Lower leg skin (tissue), 4 donors: Measurements from ENCODE around the gene IL6. TPM values are rescaled to one million over a fixed set of nuclear protein-coding genes. Genes with fewer than 3 reads are reported as not detected.
A peak's percentile ranks its signal among the peaks of the same experiment; 100 is the strongest.
"Not testable (repeated sequence)": the region's sequence is repeated elsewhere in the genome, so short reads cannot be mapped to it uniquely, and the experiment has no call there.

Experiments used
- DNase-seq, 2 donors: peaks; one replicate each; pipeline ENCODE4 v3.0.0-alpha.2; 2019; ENCODE audit warnings: low spot score in 2 of 2
- H3K4me3 ChIP-seq: fragments of 200-600 bp; sonication (generic); 2 replicates; pipeline ENCODE4 v1.5.1; 2017; ENCODE audit warnings: mild to moderate bottlenecking, low read depth; ENCODE audit not compliant: poor library complexity, severe bottlenecking
- CTCF ChIP-seq, 3 donors: fragments of 450-650 bp; IDR thresholded peaks; one replicate each; pipeline ENCODE4 v1.5.1; 2016; ENCODE audit warnings: antibody characterized with exemption in 3 of 3, mild to moderate bottlenecking in 3 of 3, moderate library complexity in 2 of 3
- POLR2A ChIP-seq, 2 donors: fragments of 450-650 bp; IDR thresholded peaks; one replicate each; pipeline ENCODE4 v1.6.1; 2016 to 2017; ENCODE audit warnings: antibody characterized with exemption in 2 of 2, mild to moderate bottlenecking in 1 of 2, moderate library complexity in 1 of 2
- WGBS, 2 donors: methylation state at CpG; one replicate each; pipeline ENCODE4 v1.1.5; 2018; 5-methylcytosine and 5-hydroxymethylcytosine counted together
- intact Hi-C: fragments of 100-400 bp; cut with DNase I; formaldehyde crosslinking; loops from one replicate; pipeline ENCODE4 v1.15.0; 2023; ENCODE audit warnings: low total_unique reads
- total RNA-seq, 4 donors: library from RNA; depleted of rRNA; stranded (reverse); fragments of >200 nt; gene quantifications; one replicate each; pipeline ENCODE4 v1.1.0, GENCODE V29; 2016

Gene IL6
- 1 to 10 TPM in 2 of 4 donors, not detected in 2; 1.7 to 9.1 TPM for total RNA-seq

- DNase-seq, result peak; percentile 48 to 94
- no peak for TF ChIP-seq CTCF (IDR thresholded peaks at IDR 0.05)
- no peak for TF ChIP-seq POLR2A (IDR thresholded peaks at IDR 0.05)
- no peak within 1 kb of the TSS for H3K4me3 ChIP-seq
- 20 to 24% methylated on average over 28 of the region's 28 CpGs for WGBS, 2 donors
- intact Hi-C loops, result loop anchor here (10.0 kb wide), 1 partner anchor 162 kb away; no protein-coding TSS in a partner anchor
Measured at GRCh38 chr7:22726907-22727713, at the start of gene IL6. TSS of gene IL6 (plus strand) at chr7:22727200. CDS start at chr7:22727263, 63 bp downstream.

GRCh38 chr7:22677263-22677662 is 49.7 kb upstream of the IL6 start:
- DNase-seq, H3K4me3 ChIP-seq, intact Hi-C loops: not testable (repeated sequence)
- 95 to 97% methylated on average over 5 of the region's 5 CpGs for WGBS, 2 donors

- no peak overlapping the region for H3K4me3 ChIP-seq
- WGBS, 2 donors, result 64 to 81% methylated on average over 6 of the region's 6 CpGs
- no peak for DNase-seq
- intact Hi-C loops, result no loop called here
- TF ChIP-seq CTCF (IDR thresholded peaks at IDR 0.05) (no peak), POLR2A (IDR thresholded peaks at IDR 0.05) (no peak)
Measured at GRCh38 chr7:22677680-22678079, 49.3 kb upstream of the IL6 start.

- WGBS, 2 donors, result 59 to 62% methylated on average over 5 of the region's 5 CpGs
- intact Hi-C loops, result no loop called here
- DNase-seq, result no peak
- no peak overlapping the region for H3K4me3 ChIP-seq
- TF ChIP-seq POLR2A (IDR thresholded peaks at IDR 0.05) (no peak), CTCF (IDR thresholded peaks at IDR 0.05) (no peak)
Measured at GRCh38 chr7:22680482-22680911, 46.5 kb upstream of the IL6 start.

GRCh38 chr7:22681312-22681711 is 45.7 kb upstream of the IL6 start:
- WGBS, 2 donors, result 87% methylated on average over 2 of the region's 2 CpGs
- intact Hi-C loops, result no loop called here
- no peak for DNase-seq
- H3K4me3 ChIP-seq, result no peak overlapping the region
- TF ChIP-seq CTCF (IDR thresholded peaks at IDR 0.05), result no peak
- no peak for TF ChIP-seq POLR2A (IDR thresholded peaks at IDR 0.05)

GRCh38 chr7:22681852-22682657 is 44.9 kb upstream of the IL6 start:
- TF ChIP-seq POLR2A (IDR thresholded peaks at IDR 0.05) (no peak), CTCF (IDR thresholded peaks at IDR 0.05) (no peak)
- 79 to 86% methylated on average over 4 of the region's 4 CpGs for WGBS, 2 donors
- intact Hi-C loops, result no loop called here
- no peak for DNase-seq
- H3K4me3 ChIP-seq, result no peak overlapping the region
